Body of pancreas (tissue), 4 donors: ENCODE measurements around the gene NGDN. TPM values are rescaled to one million over a fixed set of nuclear protein-coding genes. Genes with fewer than 3 reads are reported as not detected.

ENCODE experiments used
- ATAC-seq: fragments of 150-250 bp; one replicate; pipeline ENCODE4 v1.9.1; 2016
- DNase-seq, 4 donors: peaks; one replicate each; pipeline ENCODE4 v3.0.0-alpha.2; 2019
- H3K27ac ChIP-seq, 4 donors: fragments of 200-600 bp; sonication (generic); 1 replicate in 3 of 4; 2 replicates in 1 of 4; pipeline versions ENCODE4 v1.5.1 to v1.6.1; 2016 to 2019; ENCODE audit warnings: mild to moderate bottlenecking in 1 of 4, mixed read lengths in 1 of 4, moderate library complexity in 1 of 4
- H3K27me3 ChIP-seq, 2 donors: fragments of 200-600 bp; sonication (generic); one replicate each; pipeline ENCODE4 v1.6.0; 2016; ENCODE audit warnings: mild to moderate bottlenecking in 1 of 2
- H3K36me3 ChIP-seq, 2 donors: fragments of 200-600 bp; sonication (generic); replicated peaks in 1 of 2; 2 replicates each; pipeline ENCODE4 v1.5.1; 2016; ENCODE audit warnings: low read depth in 2 of 2; ENCODE audit not compliant: insufficient read depth in 1 of 2
- H3K4me1 ChIP-seq: fragments of 200-600 bp; sonication (generic); one replicate; pipeline ENCODE4 v1.6.0; 2016
- H3K4me3 ChIP-seq, 2 donors: fragments of 200-600 bp; sonication (generic); 1 replicate in 1 of 2; 2 replicates in 1 of 2; pipeline ENCODE4 v1.5.1; 2016 to 2019
- H3K9me3 ChIP-seq, 3 donors: fragments of 200-600 bp; sonication (generic); 1 replicate in 2 of 3; 2 replicates in 1 of 3; pipeline ENCODE4 v1.5.1; 2016
- CTCF ChIP-seq, 7 experiments: fragments of 450-650 bp in 4 of 7; fragments of 200-600 bp in 3 of 7; sonication (generic) in 3 of 7; IDR thresholded peaks; one replicate each; pipeline ENCODE4 v1.5.1; 2016 to 2019; ENCODE audit warnings: antibody characterized with exemption in 7 of 7
- POLR2A ChIP-seq, 3 donors: fragments of 450-650 bp; IDR thresholded peaks; one replicate each; pipeline ENCODE4 v1.6.1; 2016; ENCODE audit warnings: antibody characterized with exemption in 3 of 3, mild to moderate bottlenecking in 2 of 3
- WGBS, 2 donors: methylation state at CpG; one replicate each; pipeline ENCODE4 v1.1.5; 2017; 5-methylcytosine and 5-hydroxymethylcytosine counted together
- intact Hi-C: fragments of 100-400 bp; cut with DNase I; formaldehyde crosslinking; loops from one replicate; pipeline ENCODE4 v1.15.1; 2023
- total RNA-seq, 2 donors: library from RNA; depleted of rRNA; stranded (reverse); fragments of >200 nt; gene quantifications; one replicate each; pipeline ENCODE4 v1.1.0, GENCODE V29; 2016

NGDN gene
- total RNA-seq, 2 donors from 2014 or later, result 29.0 to 31.6 TPM

DNA sequence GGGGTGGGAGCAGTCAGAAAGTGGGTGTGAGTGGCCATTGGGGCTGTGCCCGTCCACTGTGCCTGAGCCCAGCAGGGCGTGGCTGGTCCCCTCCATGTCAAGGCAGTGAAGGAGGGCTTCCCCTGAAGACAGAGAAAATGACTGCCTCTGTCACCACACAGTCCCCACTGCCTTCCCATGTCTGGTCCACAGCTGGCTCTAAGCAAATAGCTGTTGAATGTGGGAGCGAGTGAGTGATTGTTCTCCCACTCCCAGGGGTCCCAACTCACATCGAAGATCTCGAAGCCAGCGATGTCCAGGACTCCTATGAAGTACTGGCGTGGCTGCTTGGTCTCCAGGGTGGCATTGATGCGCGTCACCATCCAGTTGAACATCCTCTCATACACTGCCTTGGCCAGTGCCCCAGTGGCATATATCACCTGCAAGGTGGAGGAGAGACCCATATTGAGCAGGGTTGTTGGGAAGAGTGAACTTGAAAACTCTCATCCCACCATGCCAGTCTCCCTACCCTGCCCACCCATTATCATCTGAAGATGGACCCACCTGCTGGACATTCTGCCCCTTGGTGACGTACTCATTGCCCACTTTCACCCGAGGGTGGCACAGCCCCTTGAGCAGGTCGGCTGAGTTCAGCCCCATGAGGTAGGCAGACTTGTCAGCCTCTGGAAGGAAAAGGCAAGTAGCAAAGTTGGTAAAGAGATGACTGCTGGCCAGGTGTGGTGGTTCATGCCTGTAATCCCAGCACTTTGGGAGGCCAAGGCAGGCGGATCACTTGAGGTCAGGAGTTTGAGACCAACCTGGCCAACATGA lies 40.6 kb upstream of the NGDN start:
- H3K4me1 ChIP-seq, result no peaks in the 10 kb centered on the region
- no peak for DNase-seq
- H3K27ac ChIP-seq, result no peak overlapping the region
- intact Hi-C loops, result no loop called here
- no peak for ATAC-seq
- H3K27me3 ChIP-seq, result no peaks in the 10 kb centered on the region
- no peaks in the 10 kb centered on the region for H3K36me3 ChIP-seq
- 89 to 90% methylated on average over 11 to 13 of the region's 13 CpGs for WGBS, 2 donors
- no peak overlapping the region for H3K4me3 ChIP-seq
- H3K9me3 ChIP-seq, result no peaks in the 10 kb centered on the region
- no peak for TF ChIP-seq POLR2A (IDR thresholded peaks at IDR 0.05)
- TF ChIP-seq CTCF (IDR thresholded peaks at IDR 0.05), result no peak

- DNase-seq, result no peak
- intact Hi-C loops, result no loop called here
- WGBS, 2 donors, result 71 to 73% methylated on average over 10 of the region's 10 CpGs
- H3K36me3 ChIP-seq, result no peaks in the 10 kb centered on the region
- no peaks in the 10 kb centered on the region for H3K4me1 ChIP-seq
- no peak for ATAC-seq
- no peaks in the 10 kb centered on the region for H3K9me3 ChIP-seq
- TF ChIP-seq POLR2A (IDR thresholded peaks at IDR 0.05), result no peak
- no peak for TF ChIP-seq CTCF (IDR thresholded peaks at IDR 0.05)
- H3K4me3 ChIP-seq, result no peak overlapping the region
- H3K27ac ChIP-seq, result no peak overlapping the region
- no peaks in the 10 kb centered on the region for H3K27me3 ChIP-seq
Observed at GRCh38 chr14:23430016-23430722, 39.3 kb upstream of the NGDN start.

DNA sequence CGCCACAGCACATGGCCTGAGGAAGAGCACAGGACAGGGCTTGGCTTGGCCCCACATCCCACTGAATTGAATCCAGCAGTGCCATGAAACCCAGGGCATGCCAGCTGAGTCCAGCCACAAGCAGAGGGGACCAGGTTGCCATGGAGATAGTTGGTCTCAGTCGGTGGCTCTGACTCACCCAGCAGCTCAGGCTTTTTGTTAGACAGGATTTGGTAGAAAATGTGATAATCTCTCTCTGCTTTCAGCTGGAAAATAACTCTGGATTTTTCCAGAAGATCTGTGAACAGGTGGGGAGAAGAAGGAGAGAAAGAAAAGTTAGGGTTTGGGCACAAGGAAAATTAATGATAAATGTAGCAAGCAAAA lies 38.8 kb upstream of the NGDN start:
- 30 to 32% methylated on average over 2 of the region's 2 CpGs for WGBS, 2 donors
- no peaks in the 10 kb centered on the region for H3K9me3 ChIP-seq
- intact Hi-C loops, result no loop called here
- no peak overlapping the region for H3K27ac ChIP-seq
- DNase-seq, result no peak
- H3K4me1 ChIP-seq, result no peaks in the 10 kb centered on the region
- H3K36me3 ChIP-seq, result no peaks in the 10 kb centered on the region
- no peaks in the 10 kb centered on the region for H3K27me3 ChIP-seq
- no peak for ATAC-seq
- H3K4me3 ChIP-seq, result no peak overlapping the region
- TF ChIP-seq CTCF (IDR thresholded peaks at IDR 0.05), result no peak
- no peak for TF ChIP-seq POLR2A (IDR thresholded peaks at IDR 0.05)

GRCh38 chr14:23431486-23431885 lies 38.0 kb upstream of the NGDN start:
- DNase-seq, result no peak
- Histone ChIP-seq H3K27ac (no peak overlapping the region), H3K4me1 (no peaks in the 10 kb centered on the region), H3K4me3 (no peak overlapping the region), H3K36me3 (no peaks in the 10 kb centered on the region), H3K9me3 (no peaks in the 10 kb centered on the region), H3K27me3 (no peaks in the 10 kb centered on the region)
- ATAC-seq, result no peak
- intact Hi-C loops, result no loop called here
- TF ChIP-seq CTCF (IDR thresholded peaks at IDR 0.05), result no peak
- TF ChIP-seq POLR2A (IDR thresholded peaks at IDR 0.05), result no peak
- 43 to 71% methylated on average over 5 to 10 of the region's 10 CpGs for WGBS, 2 donors
